GM18867 (cell line): ENCODE measurements around the gene SLC22A14.
"Not testable (repeated sequence)": the region's sequence is repeated elsewhere in the genome, so short reads cannot be mapped to it uniquely, and the experiment has no call there.

Experiments
- ATAC-seq: cut with Tn5 transposase; IDR thresholded peaks from one replicate; pipeline ENCODE4 v1.9.1; 2021; ENCODE audit warnings: mild to moderate bottlenecking, moderate library complexity; ENCODE audit not compliant: unreplicated experiment

The SLC22A14 gene

DNA sequence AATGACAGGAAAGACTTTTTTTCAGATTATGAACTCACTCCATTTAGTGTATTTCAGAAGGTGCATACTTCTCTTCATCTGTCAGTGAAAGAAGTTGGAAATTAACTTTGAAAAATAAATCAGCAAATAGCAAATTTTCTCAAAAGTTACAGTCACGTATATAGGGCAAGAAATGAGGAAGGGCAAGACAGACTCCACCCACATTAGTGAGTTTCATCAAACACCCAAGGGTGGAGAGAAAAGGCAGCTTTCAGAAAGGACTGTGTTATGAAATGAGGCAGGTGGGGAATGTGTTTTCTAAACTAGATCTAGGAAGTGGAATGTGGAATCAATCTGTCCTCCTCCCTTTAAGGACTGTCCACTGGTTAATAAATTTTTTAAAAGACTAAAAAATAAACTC, 13.6 kb upstream of the SLC22A14 start:
- no peak for ATAC-seq

DNA sequence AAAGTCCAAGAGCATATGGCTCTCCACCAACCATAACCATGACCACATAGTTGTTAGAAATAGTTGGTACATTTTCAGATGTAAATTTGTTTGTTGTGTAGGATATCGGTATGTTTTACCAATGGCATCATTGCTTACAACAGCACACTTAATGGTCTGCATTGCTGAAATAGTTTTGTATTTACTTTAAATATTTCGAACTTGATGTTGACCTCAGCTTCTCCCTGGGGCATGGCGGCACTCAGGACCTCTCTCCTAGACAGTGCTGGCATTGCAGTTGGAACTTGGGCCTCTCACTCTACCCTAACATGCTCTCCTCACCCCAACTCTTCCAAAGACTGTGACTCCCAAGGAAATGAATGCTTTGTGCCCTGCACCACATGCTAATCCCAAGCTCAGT, 11.5 kb upstream of the SLC22A14 start:
- ATAC-seq = no peak

DNA sequence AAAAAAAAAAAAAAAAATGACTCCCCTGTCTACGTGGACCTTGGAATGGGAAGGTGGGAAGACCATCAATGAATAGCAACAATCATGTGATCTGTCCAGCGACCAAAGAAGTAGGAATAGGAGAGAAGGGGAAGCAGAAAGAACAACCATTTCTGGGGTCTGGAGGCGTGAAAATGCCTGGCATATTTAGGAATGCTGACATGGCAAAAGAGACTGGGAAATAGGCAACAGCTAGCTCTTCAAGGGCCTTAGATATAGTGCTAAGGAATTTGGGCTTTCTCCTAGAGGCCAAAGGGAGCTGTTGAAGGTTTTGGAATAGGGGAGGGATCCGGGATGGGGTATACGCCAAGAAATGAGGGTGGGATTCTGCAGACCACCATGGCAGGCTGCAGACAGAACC, 10.5 kb upstream of the SLC22A14 start:
- no peak for ATAC-seq

DNA sequence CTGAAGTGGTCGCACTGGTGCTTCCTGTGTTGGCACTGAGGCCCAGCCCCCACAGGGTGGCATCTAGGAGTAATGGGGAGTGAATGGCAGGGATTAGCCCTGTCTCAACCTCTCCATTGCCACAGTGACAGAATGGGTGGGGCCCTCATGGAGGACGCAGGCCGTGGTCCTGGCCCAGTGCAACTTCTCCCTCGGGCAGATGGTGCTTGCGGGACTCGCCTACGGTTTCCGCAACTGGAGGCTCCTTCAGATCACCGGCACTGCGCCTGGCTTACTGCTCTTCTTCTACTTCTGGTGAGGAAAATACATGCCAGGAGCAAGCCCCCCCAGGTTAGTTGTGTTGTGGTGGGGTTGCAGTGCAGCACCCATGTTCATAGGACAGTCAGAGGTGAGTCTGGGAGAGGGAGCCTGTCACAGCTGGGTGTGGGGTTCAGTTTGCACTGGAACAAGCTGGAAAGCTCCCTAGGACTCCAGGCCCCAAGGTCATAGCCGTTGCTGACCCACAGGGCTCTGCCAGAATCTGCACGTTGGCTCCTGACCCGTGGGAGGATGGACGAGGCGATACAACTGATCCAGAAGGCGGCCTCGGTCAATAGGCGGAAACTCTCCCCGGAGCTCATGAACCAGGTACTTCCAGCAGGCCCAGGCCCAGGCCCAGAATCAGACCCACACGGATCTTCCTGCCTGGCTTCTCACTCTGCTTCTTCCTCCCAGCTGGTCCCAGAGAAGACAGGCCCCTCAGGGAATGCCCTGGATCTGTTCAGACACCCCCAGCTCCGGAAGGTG, 7.0 kb upstream of the SLC22A14 start:
- no peak for ATAC-seq

DNA sequence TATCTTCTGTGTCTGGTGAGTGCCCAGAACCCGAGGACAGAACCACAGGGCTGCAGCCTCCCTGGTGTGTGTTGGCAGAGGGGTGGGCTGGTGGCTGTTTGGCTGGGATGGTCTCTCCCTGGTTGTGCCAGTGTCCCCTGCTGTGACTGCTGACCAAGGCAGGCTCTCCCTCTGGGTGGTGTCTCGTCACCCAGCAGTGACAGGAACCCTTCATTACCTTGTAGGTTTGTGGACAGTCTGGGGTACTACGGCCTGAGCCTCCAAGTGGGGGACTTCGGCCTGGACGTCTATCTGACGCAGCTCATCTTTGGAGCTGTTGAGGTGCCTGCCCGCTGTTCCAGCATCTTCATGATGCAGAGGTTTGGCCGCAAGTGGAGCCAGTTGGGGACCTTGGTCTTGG, 6.4 kb upstream of the SLC22A14 start:
- no peak for ATAC-seq

DNA sequence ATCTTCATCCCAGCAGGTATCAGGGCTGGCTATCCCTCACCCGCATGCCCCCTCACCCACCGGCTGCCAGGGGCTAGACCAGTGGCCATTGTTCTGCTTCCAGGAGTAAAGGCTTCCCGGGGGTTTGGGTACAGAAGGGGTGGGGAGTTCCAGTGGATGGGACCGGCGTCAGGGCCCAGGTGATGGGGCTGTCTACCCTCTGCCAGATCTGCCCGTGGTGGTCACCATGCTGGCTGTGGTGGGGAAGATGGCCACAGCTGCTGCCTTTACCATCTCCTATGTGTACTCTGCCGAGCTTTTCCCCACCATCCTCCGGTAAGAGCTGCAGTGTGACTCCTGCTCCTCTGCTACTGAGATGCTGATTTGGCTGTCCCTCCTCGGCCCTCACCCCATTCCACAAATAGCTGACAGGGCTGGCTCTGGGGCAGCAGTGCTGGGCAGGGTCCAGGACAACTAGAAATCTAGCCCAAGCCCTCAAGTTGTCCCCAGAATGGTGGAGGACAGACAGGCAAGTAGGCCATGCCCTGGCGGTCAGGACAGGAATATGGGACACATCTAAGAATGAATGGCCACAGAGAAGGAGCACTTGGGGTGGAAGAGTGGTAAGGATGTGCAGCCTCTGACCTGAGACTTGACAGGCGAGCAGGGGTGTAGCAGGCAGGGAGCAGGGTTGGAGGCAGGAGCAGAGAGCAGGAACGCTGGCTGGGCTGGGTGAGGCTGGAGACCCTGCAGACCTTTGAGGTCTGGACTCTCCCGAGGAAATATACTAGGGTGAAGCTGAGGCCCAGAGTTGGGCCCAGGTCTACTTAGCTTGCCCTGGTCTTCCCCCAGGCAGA, 5.8 kb upstream of the SLC22A14 start:
- no peak for ATAC-seq

DNA sequence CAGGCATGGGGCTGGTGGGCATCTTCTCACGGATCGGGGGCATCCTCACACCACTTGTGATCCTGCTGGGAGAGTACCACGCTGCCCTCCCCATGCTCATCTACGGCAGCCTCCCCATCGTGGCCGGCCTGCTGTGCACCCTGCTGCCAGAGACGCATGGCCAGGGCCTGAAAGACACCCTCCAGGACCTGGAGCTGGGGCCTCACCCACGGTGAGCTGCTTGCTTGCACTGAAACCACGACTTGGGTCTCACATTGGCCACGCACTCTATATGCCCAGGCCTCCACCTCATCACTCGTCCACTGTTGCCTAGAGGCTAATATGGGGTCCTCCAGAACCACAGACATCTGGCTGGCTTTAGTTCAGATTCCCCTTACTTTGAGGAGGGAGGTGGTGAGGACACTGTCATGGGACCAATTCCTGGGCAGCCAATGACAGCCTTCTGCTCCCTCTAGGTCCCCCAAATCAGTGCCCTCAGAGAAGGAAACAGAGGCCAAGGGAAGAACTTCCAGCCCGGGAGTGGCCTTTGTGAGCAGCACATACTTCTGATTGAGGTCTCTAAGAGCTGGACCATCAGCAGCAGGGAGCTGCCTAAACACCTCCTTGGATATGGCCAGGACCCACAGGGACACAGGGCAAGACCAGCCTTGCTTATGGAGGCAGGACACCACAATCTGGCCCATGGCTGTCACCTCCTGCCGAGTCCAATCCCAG, 5.0 kb upstream of the SLC22A14 start:
- ATAC-seq = no peak

DNA sequence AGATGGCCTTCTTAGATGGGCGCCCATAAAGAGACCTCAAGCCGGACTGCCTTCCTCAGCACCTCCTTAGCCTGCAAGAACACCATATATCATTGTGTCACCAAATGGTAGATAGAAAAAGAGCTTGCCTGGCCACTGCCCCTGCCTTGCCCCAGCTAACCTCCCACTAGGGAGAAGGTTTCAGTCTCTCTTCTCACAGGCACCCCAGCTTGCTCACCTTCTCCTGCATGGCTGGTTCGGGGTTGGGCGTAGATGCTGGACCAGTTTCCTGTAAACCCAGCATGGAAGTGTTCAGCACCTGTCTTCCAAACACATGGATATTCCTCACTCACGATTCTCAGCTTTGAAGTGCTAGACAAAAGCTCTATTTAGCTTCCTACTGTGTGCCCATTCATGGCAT, 3.3 kb upstream of the SLC22A14 start:
- no peak for ATAC-seq

DNA sequence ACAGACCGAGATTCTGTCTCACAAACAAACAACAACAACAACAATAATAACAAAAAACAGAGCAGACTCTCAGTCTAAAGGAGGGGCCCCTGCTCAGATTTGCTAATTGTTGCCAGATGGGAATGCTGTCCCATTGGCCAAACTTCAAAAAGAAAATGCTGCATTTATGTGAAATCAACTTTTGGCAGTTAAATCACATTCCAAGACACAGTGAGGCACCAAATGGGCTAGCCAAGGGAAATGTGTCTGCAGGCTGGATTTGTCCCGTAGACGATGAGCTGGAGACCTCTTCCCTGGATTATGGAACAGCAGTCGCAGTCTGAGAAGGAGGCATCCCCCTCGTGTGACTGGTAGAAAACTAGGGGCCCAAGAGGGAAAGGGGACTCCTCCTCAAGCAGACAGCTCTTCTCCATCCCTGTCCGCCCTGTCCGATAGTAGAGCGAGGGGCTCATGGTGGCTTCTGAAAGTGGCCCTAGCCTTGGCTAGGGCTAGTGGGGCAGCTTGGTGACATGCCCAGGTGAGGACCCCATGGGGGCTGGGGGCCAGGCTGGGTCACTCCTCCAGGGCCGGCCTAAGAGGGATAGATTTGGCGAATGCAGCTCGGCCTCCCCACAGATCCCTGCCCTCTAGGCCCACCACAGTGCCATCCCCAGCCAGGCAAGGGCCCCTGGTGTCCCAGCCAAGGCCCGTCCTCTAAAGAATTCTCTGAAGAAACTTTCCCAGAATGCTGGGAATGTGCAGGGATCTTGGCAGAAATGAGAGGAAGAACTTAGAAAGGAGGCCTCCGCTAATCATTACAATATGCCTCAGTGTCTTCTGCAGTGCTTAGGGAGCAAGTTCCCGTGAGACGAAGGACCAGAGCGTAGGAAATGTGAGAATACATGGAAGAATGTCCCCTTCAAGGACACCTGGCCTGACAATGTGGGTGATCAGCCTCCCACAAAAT, 2.0 kb downstream of the SLC22A14 start:
- ATAC-seq = no peak

DNA sequence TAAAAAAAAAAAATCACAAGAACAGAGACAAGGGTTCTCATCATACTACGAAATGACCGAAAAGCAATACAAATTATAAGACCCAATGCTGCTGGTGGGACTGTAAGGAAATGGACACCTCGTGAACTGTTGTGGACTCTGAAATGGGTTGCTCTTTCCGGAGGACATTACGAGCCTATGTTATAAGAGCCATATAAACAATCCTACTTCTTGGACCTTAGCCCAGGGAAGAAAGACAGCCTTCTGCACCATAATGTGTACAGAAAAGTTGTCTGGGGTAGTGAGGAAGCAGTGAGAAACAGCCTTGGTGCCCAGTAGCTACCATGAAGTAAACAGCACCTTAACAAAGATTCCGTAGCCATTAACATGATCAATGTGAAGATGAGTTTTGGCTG, 2.7 kb downstream of the SLC22A14 start:
- no peak for ATAC-seq

DNA sequence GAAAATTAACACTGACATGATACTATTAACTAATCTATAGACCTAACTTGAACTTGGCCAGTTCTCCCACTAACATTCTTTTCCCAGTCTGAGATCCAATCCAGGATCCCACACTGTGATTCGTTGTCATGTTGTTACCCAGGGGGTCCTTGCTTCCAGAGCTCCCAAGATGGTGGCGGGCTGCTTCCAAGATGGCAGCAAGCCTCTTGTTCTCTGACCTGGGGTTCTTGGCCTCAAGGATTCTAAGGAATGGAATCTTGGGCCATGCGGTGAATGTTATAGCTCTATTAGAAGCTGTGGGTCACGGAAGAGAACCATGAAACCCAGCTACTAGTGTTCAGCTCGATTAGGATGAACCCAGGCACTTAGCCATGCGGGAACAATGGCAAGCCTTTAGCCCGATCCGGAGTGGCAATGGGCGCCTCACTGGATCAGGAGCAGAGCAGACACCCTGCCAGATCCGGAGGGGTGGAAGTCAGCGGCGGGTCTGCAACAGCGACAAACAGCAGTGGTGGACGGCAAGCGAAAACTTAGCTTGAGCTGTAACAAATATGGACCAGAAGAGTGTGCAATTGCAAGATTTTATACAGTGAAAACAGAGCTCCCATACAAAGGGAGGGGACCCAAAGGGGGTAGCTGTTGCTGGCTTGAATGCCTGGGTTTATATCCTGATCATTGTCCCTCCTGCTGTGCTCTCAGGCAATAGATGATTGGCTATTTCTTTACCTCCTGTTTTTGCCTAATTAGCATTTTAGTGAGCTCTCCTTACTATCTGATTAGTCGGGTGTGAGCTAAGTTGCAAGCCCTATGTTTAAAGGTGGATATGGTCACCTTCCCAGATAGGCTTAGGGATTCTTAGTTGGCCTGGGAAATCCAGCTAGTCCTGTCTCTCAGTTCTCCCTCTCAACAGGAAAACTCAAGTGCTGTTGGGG, 7.5 kb downstream of the SLC22A14 start:
- ATAC-seq = not testable (repeated sequence)

DNA sequence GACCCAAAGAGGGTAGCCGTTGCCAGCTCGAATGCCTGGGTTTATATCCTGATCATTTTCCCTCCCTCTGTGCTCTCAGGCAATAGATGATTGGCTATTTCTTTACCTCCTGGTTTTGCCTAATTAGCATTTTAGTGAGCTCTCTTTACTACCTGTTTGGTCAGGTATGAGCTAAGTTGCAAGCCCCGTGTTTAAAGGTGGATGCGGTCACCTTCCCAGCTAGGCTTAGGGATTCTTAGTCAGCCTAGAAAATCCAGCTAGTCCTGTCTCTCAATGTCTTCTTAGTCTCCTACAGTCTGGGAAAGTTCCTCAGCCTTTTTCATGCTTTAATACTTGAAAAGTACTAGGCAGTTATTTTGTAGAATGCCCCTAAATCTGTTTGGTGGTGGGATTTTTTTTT, 15.0 kb downstream of the SLC22A14 start:
- not testable (repeated sequence) for ATAC-seq

DNA sequence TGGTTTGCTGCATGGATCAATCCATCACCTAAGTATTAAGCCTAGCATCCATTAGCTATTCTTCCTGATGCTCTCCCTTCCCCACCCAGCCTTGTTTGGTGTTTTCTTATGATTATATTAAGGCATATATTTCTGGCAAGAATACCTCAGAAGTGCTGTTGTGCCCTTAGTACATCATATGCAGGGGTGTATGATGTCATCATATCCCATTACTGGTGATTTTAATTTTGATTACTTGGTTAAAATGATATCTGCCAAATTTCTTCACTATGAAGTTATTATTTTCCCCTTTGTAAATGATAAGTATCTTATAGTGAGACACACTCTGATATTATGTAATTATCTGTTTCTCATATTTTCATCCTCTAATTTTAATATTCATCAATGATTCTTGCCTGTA, 15.4 kb downstream of the SLC22A14 start:
- ATAC-seq = no peak

DNA sequence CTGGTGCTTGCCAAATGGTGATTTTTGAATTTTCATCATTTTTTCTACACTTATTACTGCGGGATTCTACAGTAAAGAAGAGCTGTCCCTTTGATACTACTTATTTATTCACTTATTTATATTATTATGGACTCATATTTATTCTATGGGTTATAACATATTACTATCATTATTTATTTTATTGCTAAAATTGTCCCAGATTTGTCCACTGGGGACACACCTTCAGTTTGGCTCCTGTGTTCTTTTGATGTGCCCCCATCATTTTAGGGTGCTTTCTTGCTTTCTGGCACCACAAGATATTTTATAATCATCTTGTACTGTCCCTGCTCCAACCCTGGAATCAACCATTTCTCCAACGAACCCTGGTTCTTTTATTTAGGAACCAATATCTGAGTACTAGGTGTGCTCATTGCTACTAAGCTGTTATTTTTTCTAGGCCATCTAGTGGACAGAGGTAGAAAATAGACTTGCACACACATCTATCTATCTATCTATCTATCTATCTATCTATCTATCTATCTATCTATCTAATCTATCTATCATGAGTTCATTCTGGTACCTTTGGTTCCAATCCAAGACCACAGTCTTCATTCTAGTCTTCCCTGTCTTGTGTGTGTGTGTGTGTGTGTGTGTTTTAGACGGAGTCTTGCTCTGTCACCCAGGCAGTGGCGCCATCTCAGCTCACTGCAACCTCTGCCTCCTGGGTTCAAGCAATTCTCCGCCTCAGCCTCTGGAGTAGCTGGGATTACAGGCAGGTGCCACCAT, 16.0 kb downstream of the SLC22A14 start:
- ATAC-seq = peak; percentile 59

DNA sequence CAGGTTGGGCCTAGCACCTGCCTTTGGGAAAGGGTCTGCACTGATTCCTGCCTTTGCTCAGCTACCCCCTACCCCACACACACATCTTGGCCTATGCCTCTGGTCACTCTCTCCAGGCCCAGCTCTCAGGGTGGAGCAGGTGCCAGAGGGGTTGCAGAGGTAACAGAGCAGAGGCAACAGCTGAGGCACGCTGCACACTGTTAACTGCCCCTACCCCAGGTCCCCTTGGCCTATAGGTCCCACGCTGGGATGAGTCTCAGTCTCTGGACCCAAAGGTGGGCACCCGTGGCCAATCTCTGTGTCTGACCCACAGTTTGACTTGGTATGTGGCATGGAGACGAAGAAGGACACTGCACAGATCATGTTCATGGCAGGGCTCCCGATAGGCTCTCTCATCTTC, 24.8 kb downstream of the SLC22A14 start:
- ATAC-seq = no peak

DNA sequence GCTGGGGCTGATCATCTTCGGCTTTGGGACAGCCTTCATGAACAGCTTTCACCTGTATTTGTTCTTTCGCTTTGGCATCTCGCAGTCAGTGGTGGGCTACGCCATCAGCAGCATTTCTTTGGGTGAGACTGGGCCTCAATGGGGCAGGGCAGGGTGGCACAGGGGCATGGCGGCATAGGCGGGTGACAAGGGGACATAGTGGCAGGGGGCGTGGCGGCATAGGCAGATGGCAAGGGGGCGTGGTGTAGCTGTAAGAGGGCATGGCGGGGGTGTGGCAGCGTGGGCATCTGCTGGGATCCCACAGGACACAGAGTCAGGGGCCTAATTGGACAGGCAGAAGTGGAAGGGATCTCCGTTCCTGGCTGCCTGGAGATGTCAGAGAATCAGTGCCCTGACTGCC, 25.5 kb downstream of the SLC22A14 start:
- ATAC-seq = no peak

DNA sequence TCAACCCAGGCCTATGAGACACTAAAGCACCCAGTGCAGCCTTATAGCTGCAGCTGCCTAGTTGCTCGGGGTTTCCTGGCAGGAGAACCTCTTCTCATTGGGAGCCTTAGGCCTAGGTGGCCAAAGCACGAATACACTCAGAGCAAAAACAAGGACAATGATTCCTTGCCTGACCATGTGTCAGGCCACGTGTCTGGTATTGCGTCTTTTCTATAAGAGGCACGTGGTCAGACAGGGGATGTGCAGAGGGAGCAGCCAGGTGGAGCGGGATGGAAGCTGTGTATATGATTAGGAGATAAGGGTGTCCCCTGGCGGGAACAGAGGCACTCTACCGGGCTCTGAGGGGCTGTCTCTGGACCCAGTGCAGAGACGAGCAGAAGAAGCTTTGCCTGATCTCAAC, 26.4 kb downstream of the SLC22A14 start:
- ATAC-seq = no peak

DNA sequence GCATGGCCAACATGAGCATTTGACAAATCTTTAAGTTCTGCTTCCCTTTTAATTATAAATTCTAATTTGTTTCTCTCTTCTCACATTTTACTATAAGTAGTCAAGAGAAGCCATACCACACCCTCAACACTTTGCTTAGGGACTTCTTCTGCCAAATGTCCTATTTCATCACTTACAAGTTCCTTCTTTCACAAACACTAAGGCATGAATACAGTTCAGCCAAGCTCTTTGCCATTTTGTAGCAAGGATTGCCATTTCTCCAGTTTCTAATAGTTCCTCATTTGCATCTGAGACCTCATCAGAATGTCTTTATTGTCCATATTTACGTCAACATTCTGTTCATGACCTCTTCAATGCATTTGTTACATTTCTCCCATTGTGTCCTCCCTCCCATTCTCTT, 29.4 kb downstream of the SLC22A14 start:
- ATAC-seq = no peak

DNA sequence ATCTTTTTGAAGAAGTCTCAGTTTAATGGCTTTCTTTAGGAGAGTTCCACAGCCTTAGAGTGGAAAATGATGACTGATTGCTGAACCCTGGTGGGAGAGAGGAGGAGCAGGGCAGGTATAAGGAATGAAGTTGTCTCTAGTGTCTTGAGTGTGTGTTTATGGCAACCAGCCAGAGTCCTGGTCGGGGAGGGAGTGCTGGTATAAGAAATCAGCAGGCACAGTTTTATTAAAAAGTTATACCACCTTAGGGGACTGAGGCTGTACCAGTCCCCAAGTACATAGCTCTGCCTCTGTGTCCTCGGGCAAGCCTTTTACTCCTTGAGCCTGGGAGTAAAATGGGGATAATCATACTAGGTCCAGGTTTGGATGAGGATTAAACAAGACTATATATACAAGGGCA, 29.8 kb downstream of the SLC22A14 start:
- ATAC-seq = no peak
